ENCODE measurements around the gene ALOX12B. TPM values are rescaled to one million over a fixed set of nuclear protein-coding genes. Genes with fewer than 3 reads are reported as not detected.

ALOX12B gene
- total RNA-seq, 1 donor = not detected

GRCh38 chr17:8057691-8058114 lies 29.8 kb downstream of the ALOX12B start:
- TF ChIP-seq CTCF (IDR thresholded peaks at IDR 0.05; ENCODE audit: insufficient read depth, low read length) = peak; percentile 73
- H3K4me3 ChIP-seq (ENCODE audit: low read depth, low read length) = no peak overlapping the region
- DNase-seq (ENCODE audit: low read depth) = peak; percentile 84

GRCh38 chr17:8056976-8057625 lies 30.4 kb downstream of the ALOX12B start:
- no peak for TF ChIP-seq CTCF (IDR thresholded peaks at IDR 0.05; ENCODE audit: insufficient read depth, low read length)
- no peak overlapping the region for H3K4me3 ChIP-seq (ENCODE audit: low read depth, low read length)
- DNase-seq (ENCODE audit: low read depth) = no peak

- DNase-seq (ENCODE audit: low read depth) = peak; percentile 75
- no peak overlapping the region for H3K4me3 ChIP-seq (ENCODE audit: low read depth, low read length)
- TF ChIP-seq CTCF (IDR thresholded peaks at IDR 0.05; ENCODE audit: insufficient read depth, low read length) = no peak
These were observed 31.1 kb downstream of the ALOX12B start for GRCh38 chr17:8056232-8056975.

GRCh38 chr17:8055851-8056231 lies 31.7 kb downstream of the ALOX12B start:
- H3K4me3 ChIP-seq (ENCODE audit: low read depth, low read length) = no peak overlapping the region
- TF ChIP-seq CTCF (IDR thresholded peaks at IDR 0.05; ENCODE audit: insufficient read depth, low read length) = no peak
- no peak for DNase-seq (ENCODE audit: low read depth)

- H3K4me3 ChIP-seq (ENCODE audit: low read depth, low read length) = no peak overlapping the region
- no peak for DNase-seq (ENCODE audit: low read depth)
- TF ChIP-seq CTCF (IDR thresholded peaks at IDR 0.05; ENCODE audit: insufficient read depth, low read length) = no peak
These were observed 33.9 kb downstream of the ALOX12B start for GRCh38 chr17:8053600-8053999.

- DNase-seq (ENCODE audit: low read depth) = no peak
- H3K4me3 ChIP-seq (ENCODE audit: low read depth, low read length) = no peak overlapping the region
- no peak for TF ChIP-seq CTCF (IDR thresholded peaks at IDR 0.05; ENCODE audit: insufficient read depth, low read length)
These were observed 35.0 kb downstream of the ALOX12B start for GRCh38 chr17:8052256-8053252.
